Amniotic stem cell (primary cell): ENCODE results near the gene APCDD1.
"Not testable (repeated sequence)": the region's sequence is repeated elsewhere in the genome, so short reads cannot be mapped to it uniquely, and the experiment has no call there.

Experiments used
- DNase-seq: peaks from one replicate; lab custom pipeline; 2025; lab: John Stamatoyannopoulos, UW

Gene APCDD1

DNA sequence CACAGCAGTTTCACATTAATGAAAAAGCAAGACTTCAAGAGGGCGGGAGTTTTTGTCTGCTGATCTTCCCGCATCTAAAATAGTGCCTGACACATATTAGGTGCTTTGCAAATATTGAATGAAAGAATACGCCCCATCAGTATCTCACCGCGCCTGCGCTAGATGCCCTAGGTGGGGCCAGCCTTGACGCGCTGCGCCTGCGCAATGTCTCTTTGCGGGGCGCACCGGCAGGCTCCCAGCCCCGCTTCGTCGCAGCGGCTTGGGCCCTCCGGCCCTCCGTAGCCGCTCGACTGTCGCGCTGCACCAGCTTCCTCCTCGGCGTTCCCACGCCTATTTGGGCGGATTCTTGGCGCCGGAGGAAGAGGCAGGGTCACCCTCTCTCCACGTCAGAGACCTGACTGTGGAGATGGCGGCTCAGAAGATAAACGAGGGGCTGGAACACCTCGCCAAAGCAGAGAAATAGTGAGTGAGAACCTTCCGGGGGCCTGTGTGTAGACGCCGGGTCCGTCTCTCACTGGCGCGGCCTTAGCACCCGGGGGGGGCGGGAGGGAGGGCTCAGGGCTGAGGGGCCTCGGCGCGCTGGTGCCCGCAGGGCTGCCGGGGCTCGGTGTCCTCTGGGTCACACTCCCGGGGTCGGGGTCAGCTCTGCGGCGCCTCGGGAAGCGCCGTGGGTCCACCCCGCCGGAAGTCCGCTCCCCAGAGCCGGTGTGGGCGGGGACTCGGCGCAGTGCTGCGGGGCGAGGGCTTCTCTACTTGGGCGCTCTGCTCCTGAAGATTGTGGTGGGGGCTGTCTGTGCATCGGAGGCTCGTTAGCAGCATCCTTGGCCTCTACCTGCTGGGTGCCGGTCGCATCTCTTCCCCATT lies 71.5 kb downstream of the APCDD1 start, which contains the start of gene NAPG:
Gene NAPG, plus strand, starts transcription at position 331 of the 864 bp plus-strand sequence. Its CDS starts 76 bp downstream, at position 407.
- peak; percentile 73 for DNase-seq

GRCh38 chr18:10526561-10526949 lies 72.1 kb downstream of the APCDD1 start:
- no peak for DNase-seq

GRCh38 chr18:10528439-10528838 lies 74.0 kb downstream of the APCDD1 start:
- DNase-seq = no peak

DNA sequence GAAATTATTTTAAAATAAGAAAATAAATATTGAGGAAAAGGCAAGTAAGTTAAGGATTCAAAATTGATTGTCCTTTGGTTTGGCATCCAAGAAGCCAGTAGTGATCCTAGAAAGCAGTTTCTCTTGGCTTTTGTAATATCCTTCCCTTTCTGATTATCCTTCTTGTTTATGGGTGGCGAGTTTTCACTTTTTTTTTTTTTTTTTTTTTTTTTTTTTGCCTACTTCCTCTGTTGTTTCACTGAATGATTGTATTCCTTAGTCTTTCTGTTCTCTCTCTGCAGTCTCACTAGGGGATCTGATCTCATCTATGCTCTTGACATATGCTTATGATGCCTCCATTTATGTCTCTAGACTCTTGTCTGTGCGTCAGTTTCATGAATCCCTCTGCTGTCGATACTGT lies 75.6 kb downstream of the APCDD1 start:
- no peak for DNase-seq

DNA sequence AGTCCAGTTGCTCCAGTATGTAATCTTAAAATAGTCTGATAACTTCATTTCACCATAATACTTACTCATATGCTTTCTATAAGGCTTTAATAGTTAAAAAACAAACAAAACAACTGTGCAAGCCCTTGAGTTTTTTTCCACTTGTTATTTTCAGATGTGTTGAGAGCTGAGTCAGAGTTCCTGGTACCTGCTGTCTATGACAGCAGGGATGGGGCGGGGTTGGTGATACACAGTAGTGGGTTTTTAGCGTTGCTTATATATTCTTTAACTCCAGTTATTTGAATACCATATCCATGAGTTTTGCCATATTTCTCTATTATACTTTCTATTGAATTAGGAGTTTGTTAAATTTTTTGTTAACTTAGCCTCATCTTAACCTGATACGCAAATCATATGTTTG lies 76.4 kb downstream of the APCDD1 start:
- DNase-seq = no peak

GRCh38 chr18:10533111-10533510 lies 78.7 kb downstream of the APCDD1 start:
- DNase-seq = no peak

- no peak for DNase-seq
Observed at GRCh38 chr18:10536280-10536679, 81.8 kb downstream of the APCDD1 start.

DNA sequence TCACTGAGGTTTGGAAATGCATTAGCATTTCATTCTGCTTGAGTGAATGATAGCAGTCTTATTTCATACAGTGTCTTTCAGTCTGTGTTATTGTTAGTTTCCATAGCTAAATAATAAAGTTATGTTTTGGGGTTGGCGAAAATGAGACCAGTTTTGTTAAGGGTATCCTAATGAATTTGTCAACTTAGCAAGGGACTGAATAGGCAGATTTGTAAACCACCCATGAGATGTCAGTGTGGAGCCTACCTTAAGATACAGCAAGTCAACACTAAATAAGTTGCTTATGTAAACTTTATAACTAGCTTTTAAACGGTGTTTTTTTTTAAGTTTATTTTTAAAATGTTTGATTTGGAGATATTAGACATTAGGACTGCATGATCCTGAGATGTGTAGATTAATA lies 83.3 kb downstream of the APCDD1 start:
- no peak for DNase-seq

GRCh38 chr18:10539124-10539523 lies 84.7 kb downstream of the APCDD1 start:
- not testable (repeated sequence) for DNase-seq
